Trophoblast cell (in vitro differentiated cells and primary cell): ENCODE results near the gene LRP2.

Source experiments
- DNase-seq, 2 donors: peaks; one replicate each; pipeline ENCODE4 v3.0.0-alpha.2; 2016
- H2AFZ ChIP-seq: 2 replicates; pipeline ENCODE4 v1.6.1; 2013; ENCODE audit warnings: low read length, moderate library complexity, mild to moderate bottlenecking; ENCODE audit not compliant: insufficient read depth, poor library complexity
- H2AK5ac ChIP-seq: 2 replicates; pipeline ENCODE4 v1.6.1; 2013; ENCODE audit warnings: mild to moderate bottlenecking, low read length
- H2BK120ac ChIP-seq: 2 replicates; pipeline ENCODE4 v1.6.1; 2013; ENCODE audit warnings: low read length, mild to moderate bottlenecking, moderate library complexity; ENCODE audit not compliant: insufficient read depth, poor library complexity
- H2BK12ac ChIP-seq: 2 replicates; pipeline ENCODE4 v1.6.1; 2013; ENCODE audit warnings: mild to moderate bottlenecking, low read length, moderate library complexity
- H2BK5ac ChIP-seq: 2 replicates; pipeline ENCODE4 v1.6.1; 2013; ENCODE audit warnings: low read length, low read depth, moderate library complexity, mild to moderate bottlenecking; ENCODE audit not compliant: poor library complexity
- H3K14ac ChIP-seq: 2 replicates; pipeline ENCODE4 v1.6.1; 2013; ENCODE audit warnings: mild to moderate bottlenecking, low read length
- H3K18ac ChIP-seq: 2 replicates; pipeline ENCODE4 v1.6.1; 2013; ENCODE audit warnings: mild to moderate bottlenecking, low read length
- H3K23ac ChIP-seq: 2 replicates; pipeline ENCODE4 v1.6.1; 2013; ENCODE audit warnings: low read length
- H3K27ac ChIP-seq: 2 replicates; pipeline ENCODE4 v1.5.1; 2013; ENCODE audit warnings: low read depth, mild to moderate bottlenecking, inconsistent platforms, low read length, moderate library complexity
- H3K27me3 ChIP-seq: 2 replicates; pipeline ENCODE4 v1.6.1; 2013; ENCODE audit warnings: inconsistent platforms, mild to moderate bottlenecking, low read length, moderate library complexity; ENCODE audit not compliant: insufficient read depth
- H3K36me3 ChIP-seq, 2 experiments: 1 replicate in 1 of 2; 2 replicates in 1 of 2; pipeline ENCODE4 v1.6.1; 2013; ENCODE audit warnings: low read length in 2 of 2, mild to moderate bottlenecking in 2 of 2, moderate library complexity in 1 of 2; ENCODE audit not compliant: insufficient read depth in 2 of 2, control insufficient read depth in 1 of 2
- H3K4ac ChIP-seq: 2 replicates; pipeline ENCODE4 v1.6.1; 2013; ENCODE audit warnings: low read depth, mild to moderate bottlenecking, low read length, moderate library complexity
- H3K4me1 ChIP-seq, 2 experiments: 1 replicate in 1 of 2; 2 replicates in 1 of 2; pipeline ENCODE4 v1.6.1; 2013; ENCODE audit warnings: low read length in 2 of 2, mild to moderate bottlenecking in 2 of 2, moderate library complexity in 1 of 2; ENCODE audit not compliant: insufficient read depth in 2 of 2, control insufficient read depth in 1 of 2
- H3K4me2 ChIP-seq: 2 replicates; pipeline ENCODE4 v1.6.1; 2013; ENCODE audit warnings: inconsistent platforms, mild to moderate bottlenecking, low read length, moderate library complexity
- H3K4me3 ChIP-seq: 2 replicates; pipeline ENCODE4 v1.5.1; 2013; ENCODE audit warnings: mild to moderate bottlenecking, low read depth, low read length, inconsistent platforms
- H3K79me1 ChIP-seq: one replicate; pipeline ENCODE4 v1.6.1; 2013; ENCODE audit warnings: low read length
- H3K79me2 ChIP-seq: 2 replicates; pipeline ENCODE4 v1.6.1; 2013; ENCODE audit warnings: low read length, mild to moderate bottlenecking; ENCODE audit not compliant: control insufficient read depth, insufficient read depth, poor library complexity
- H3K9ac ChIP-seq: 2 replicates; pipeline ENCODE4 v1.6.1; 2013; ENCODE audit warnings: mild to moderate bottlenecking, low read length
- H3K9me3 ChIP-seq: 2 replicates; pipeline ENCODE4 v1.6.1; 2013; ENCODE audit warnings: low read depth, mild to moderate bottlenecking, control low read depth, inconsistent platforms, low read length; ENCODE audit not compliant: insufficient read depth
- H4K12ac ChIP-seq: 2 replicates; pipeline ENCODE4 v1.6.1; 2013; ENCODE audit warnings: low read depth, mild to moderate bottlenecking, low read length, moderate library complexity
- H4K8ac ChIP-seq: 2 replicates; pipeline ENCODE4 v1.6.1; 2013; ENCODE audit warnings: low read depth, mild to moderate bottlenecking, low read length, moderate library complexity
- H4K91ac ChIP-seq: one replicate; pipeline ENCODE4 v1.6.1; 2013; ENCODE audit warnings: low read depth, mild to moderate bottlenecking, low read length, moderate library complexity
- WGBS: extraction: QIAGEN DNeasy Blood & Tissue Kit; methylation state at CpG from one replicate; pipeline ENCODE4 v1.1.7; 2013; ENCODE audit warnings: missing lambda C conversion rate; ENCODE audit not compliant: insufficient read length, insufficient coverage; ENCODE audit errors: extremely low coverage; 5-methylcytosine and 5-hydroxymethylcytosine counted together

The LRP2 gene

GRCh38 chr2:169106563-169107545 is 255.5 kb downstream of the LRP2 start:
- Histone ChIP-seq H3K23ac (no peak overlapping the region), H3K9ac (no peak overlapping the region), H2BK12ac (no peak overlapping the region), H3K9me3 (peaks cover 2% of the 10 kb centered on the region), H3K27ac (no peak overlapping the region), H4K8ac (no peak overlapping the region), H3K18ac (no peak overlapping the region), H4K91ac (no peak overlapping the region), H3K4ac (no peak overlapping the region), H2AFZ (no peak overlapping the region), H4K12ac (no peak overlapping the region), H2BK120ac (no peak overlapping the region), H3K27me3 (no peaks in the 10 kb centered on the region), H3K79me1 (no peaks in the 10 kb centered on the region), H3K79me2 (no peaks in the 10 kb centered on the region), H2AK5ac (no peak overlapping the region), H3K36me3 (no peaks in the 10 kb centered on the region), H3K14ac (no peak overlapping the region), H2BK5ac (no peak overlapping the region), H3K4me1 (peaks cover 0 to 2% of the 10 kb centered on the region in 2 experiments), H3K4me3 (no peak overlapping the region), H3K4me2 (no peak overlapping the region)
- WGBS = no CpG with 5 or more reads among the region's 6 CpGs
- DNase-seq = no peak

GRCh38 chr2:169106134-169106533 is 256.2 kb downstream of the LRP2 start:
- H2AFZ ChIP-seq = no peak overlapping the region
- H3K79me1 ChIP-seq = no peaks in the 10 kb centered on the region
- H4K91ac ChIP-seq = no peak overlapping the region
- no peak for DNase-seq
- H3K9ac ChIP-seq = no peak overlapping the region
- H3K4ac ChIP-seq = no peak overlapping the region
- H3K23ac ChIP-seq = no peak overlapping the region
- H4K12ac ChIP-seq = no peak overlapping the region
- H4K8ac ChIP-seq = no peak overlapping the region
- no peak overlapping the region for H3K27ac ChIP-seq
- no CpG with 5 or more reads among the region's 2 CpGs for WGBS
- no peak overlapping the region for H3K4me2 ChIP-seq
- no peak overlapping the region for H2AK5ac ChIP-seq
- no peak overlapping the region for H3K4me3 ChIP-seq
- H2BK12ac ChIP-seq = no peak overlapping the region
- H3K9me3 ChIP-seq = peaks cover under 1% of the 10 kb centered on the region
- H2BK120ac ChIP-seq = no peak overlapping the region
- H3K4me1 ChIP-seq = no peaks in the 10 kb centered on the region
- no peaks in the 10 kb centered on the region for H3K27me3 ChIP-seq
- no peaks in the 10 kb centered on the region for H3K36me3 ChIP-seq
- H3K14ac ChIP-seq = no peak overlapping the region
- no peak overlapping the region for H2BK5ac ChIP-seq
- H3K79me2 ChIP-seq = no peaks in the 10 kb centered on the region
- no peak overlapping the region for H3K18ac ChIP-seq

- no peak overlapping the region for H3K4ac ChIP-seq
- no peak overlapping the region for H3K4me3 ChIP-seq
- no peak overlapping the region for H3K27ac ChIP-seq
- no peaks in the 10 kb centered on the region for H3K27me3 ChIP-seq
- no peaks in the 10 kb centered on the region for H3K79me2 ChIP-seq
- H2AFZ ChIP-seq = no peak overlapping the region
- H3K4me1 ChIP-seq = no peaks in the 10 kb centered on the region
- H4K8ac ChIP-seq = no peak overlapping the region
- H3K36me3 ChIP-seq = no peaks in the 10 kb centered on the region
- DNase-seq = no peak
- no peak overlapping the region for H3K14ac ChIP-seq
- no peak overlapping the region for H2BK12ac ChIP-seq
- H2AK5ac ChIP-seq = no peak overlapping the region
- no CpG with 5 or more reads among the region's 1 CpG for WGBS
- H3K9ac ChIP-seq = no peak overlapping the region
- H3K18ac ChIP-seq = no peak overlapping the region
- no peak overlapping the region for H3K23ac ChIP-seq
- H2BK120ac ChIP-seq = no peak overlapping the region
- H4K91ac ChIP-seq = no peak overlapping the region
- no peak overlapping the region for H3K4me2 ChIP-seq
- no peaks in the 10 kb centered on the region for H3K9me3 ChIP-seq
- no peak overlapping the region for H4K12ac ChIP-seq
- no peaks in the 10 kb centered on the region for H3K79me1 ChIP-seq
- H2BK5ac ChIP-seq = no peak overlapping the region
Observed at GRCh38 chr2:169105476-169105875, 256.9 kb downstream of the LRP2 start.

GRCh38 chr2:169104848-169105247 is 257.5 kb downstream of the LRP2 start:
- H2BK12ac ChIP-seq = no peak overlapping the region
- H2BK5ac ChIP-seq = no peak overlapping the region
- H3K4me2 ChIP-seq = no peak overlapping the region
- H3K79me1 ChIP-seq = no peaks in the 10 kb centered on the region
- H4K8ac ChIP-seq = no peak overlapping the region
- H3K4me3 ChIP-seq = no peak overlapping the region
- H4K91ac ChIP-seq = no peak overlapping the region
- no peak for DNase-seq
- no CpG with 5 or more reads among the region's 1 CpG for WGBS
- H3K23ac ChIP-seq = no peak overlapping the region
- no peak overlapping the region for H3K14ac ChIP-seq
- H3K36me3 ChIP-seq = no peaks in the 10 kb centered on the region
- H3K27me3 ChIP-seq = no peaks in the 10 kb centered on the region
- no peak overlapping the region for H3K9ac ChIP-seq
- no peak overlapping the region for H2AFZ ChIP-seq
- no peak overlapping the region for H4K12ac ChIP-seq
- H3K79me2 ChIP-seq = no peaks in the 10 kb centered on the region
- no peak overlapping the region for H3K4ac ChIP-seq
- H3K4me1 ChIP-seq = no peaks in the 10 kb centered on the region
- H3K18ac ChIP-seq = no peak overlapping the region
- H2AK5ac ChIP-seq = no peak overlapping the region
- H2BK120ac ChIP-seq = no peak overlapping the region
- H3K9me3 ChIP-seq = no peaks in the 10 kb centered on the region
- no peak overlapping the region for H3K27ac ChIP-seq
